K562 (cell line): ENCODE data around the gene MSL3. TPM values are rescaled to one million over a fixed set of nuclear protein-coding genes. Genes with fewer than 3 reads are reported as not detected.
A peak's percentile ranks its signal among the peaks of the same experiment; 100 is the strongest.

ENCODE experiments used
- ATAC-seq: fragments of 200-7000 bp; cut with Tn5 transposase; 3 replicates; pipeline ENCODE4 v1.9.1; 2020; ENCODE audit warnings: moderate library complexity
- BruUV-seq: library from RNA; stranded (reverse); fragments of 400-500 nt; replicated peaks from 2 replicates; lab custom pipeline; 2021; lab: Mats Ljungman, UMichigan
- CTCF ChIA-PET: fragments of 300-600 bp; formaldehyde crosslinking; extraction: SDS; loops from one replicate; lab custom pipeline; 2021; ENCODE audit warnings: low intra/inter-chr PET ratio; lab: Yijun Ruan, JAX
- POLR2A ChIA-PET: fragments of 300-600, 350-650 bp; sonication (Branson Sonifier 250); formaldehyde crosslinking; extraction: SDS; loops from one replicate; lab custom pipeline; 2021; ENCODE audit warnings: antibody characterized with exemption, inconsistent platforms; lab: Yijun Ruan, JAX
- DNase-seq, 4 experiments: peaks; one replicate each; pipeline versions ENCODE4 v3.0.0 to v3.0.0-alpha.2; 2011 to 2018; ENCODE audit warnings: low spot score in 3 of 4, mixed read lengths in 3 of 4; ENCODE audit errors: extremely low read depth in 1 of 4
- FAIRE-seq: peaks from 2 replicates; lab custom pipeline; 2011; peaks lifted over from hg19 to GRCh38; lab: Jason Lieb, UNC
- H2AFZ ChIP-seq: 2 replicates; pipeline ENCODE4 v1.6.0; 2011; ENCODE audit warnings: low read depth, low read length, control low read depth, inconsistent platforms
- H3K27ac ChIP-seq: fragments of 200-600 bp; 3 replicates; pipeline ENCODE4 v1.8.0; 2011; ENCODE audit warnings: low read depth, mild to moderate bottlenecking, control low read depth, inconsistent platforms, low read length, moderate library complexity, mixed read lengths; ENCODE audit errors: extremely low read depth
- H3K27me3 ChIP-seq, 2 experiments: fragments of 300-600 bp in 1 of 2; 2 replicates in 1 of 2; 3 replicates in 1 of 2; pipeline versions ENCODE4 v1.6.0 to v1.8.0; 2011; ENCODE audit warnings: inconsistent platforms in 2 of 2, low read length in 2 of 2, mild to moderate bottlenecking in 1 of 2, mixed read lengths in 1 of 2, moderate library complexity in 1 of 2; ENCODE audit not compliant: control insufficient read depth in 2 of 2, insufficient read depth in 2 of 2
- H3K36me3 ChIP-seq: fragments of 300-600 bp; 3 replicates; pipeline ENCODE4 v1.8.0; 2011; ENCODE audit warnings: mild to moderate bottlenecking, low read length, inconsistent platforms; ENCODE audit not compliant: control insufficient read depth, insufficient read depth
- H3K4me1 ChIP-seq, 2 experiments: fragments of 200-600 bp in 1 of 2; replicated peaks in 1 of 2; 2 replicates in 1 of 2; 3 replicates in 1 of 2; pipeline versions ENCODE4 v1.5.1 to v1.8.0; 2011; ENCODE audit warnings: inconsistent platforms in 2 of 2, low read length in 2 of 2, mild to moderate bottlenecking in 1 of 2, mixed read lengths in 1 of 2, moderate library complexity in 1 of 2; ENCODE audit not compliant: control insufficient read depth in 2 of 2, insufficient read depth in 2 of 2
- H3K4me2 ChIP-seq: 2 replicates; pipeline ENCODE4 v1.6.1; 2011; ENCODE audit warnings: low read length, control low read depth, inconsistent platforms, mixed read lengths; ENCODE audit not compliant: insufficient read depth
- H3K4me3 ChIP-seq: fragments of 200-600 bp; sonication (generic), shearing (Covaris generic); 2 replicates; pipeline ENCODE4 v1.5.1; 2016; ENCODE audit warnings: control low read depth, inconsistent platforms
- H3K79me2 ChIP-seq: fragments of 200-600 bp; 3 replicates; pipeline ENCODE4 v1.8.0; 2011; ENCODE audit warnings: low read length, inconsistent platforms; ENCODE audit not compliant: control insufficient read depth, insufficient read depth
- H3K9ac ChIP-seq, 2 experiments: 2 replicates each; pipeline versions ENCODE4 v1.6.0 to v1.6.1; 2011; ENCODE audit warnings: low read depth in 2 of 2, low read length in 2 of 2, control low read depth in 1 of 2, inconsistent platforms in 1 of 2, mild to moderate bottlenecking in 1 of 2, mixed read lengths in 1 of 2; ENCODE audit not compliant: insufficient read depth in 1 of 2
- H3K9me1 ChIP-seq: one replicate; pipeline ENCODE4 v1.6.0; 2011; ENCODE audit warnings: inconsistent platforms, mild to moderate bottlenecking, low read length, moderate library complexity; ENCODE audit not compliant: control insufficient read depth, insufficient read depth
- H3K9me3 ChIP-seq: replicated peaks from 2 replicates; pipeline ENCODE4 v1.5.1; 2011; ENCODE audit warnings: low read depth, low read length, inconsistent platforms; ENCODE audit not compliant: control insufficient read depth, insufficient read depth
- H4K20me1 ChIP-seq: replicated peaks from 2 replicates; pipeline ENCODE4 v1.6.1; 2011; ENCODE audit warnings: low read length, inconsistent platforms, mixed read lengths; ENCODE audit not compliant: control insufficient read depth, insufficient read depth
- ATF3 ChIP-seq, 2 experiments: fragments of 450-650 bp in 1 of 2; sonication (generic) in 1 of 2; formaldehyde crosslinking in 1 of 2; IDR thresholded peaks in 1 of 2; conservative IDR thresholded peaks in 1 of 2; 2 replicates each; pipeline versions ENCODE4 v1.6.1 to v1.8.1; 2016 to 2023; ENCODE audit warnings: mild to moderate bottlenecking in 2 of 2, moderate library complexity in 2 of 2, inconsistent platforms in 1 of 2, missing genetic modification reagents in 1 of 2
- ATF4 ChIP-seq: fragments of 450-650 bp; formaldehyde crosslinking; IDR thresholded peaks from 2 replicates; pipeline ENCODE4 v1.4.0; 2022; ENCODE audit warnings: mild to moderate bottlenecking, moderate library complexity
- CBX8 ChIP-seq: fragments of 200-600 bp; sonication (generic); IDR thresholded peaks from 2 replicates; pipeline ENCODE4 v1.6.1; 2012; ENCODE audit warnings: borderline replicate concordance, mixed run types, low read depth, mild to moderate bottlenecking, moderate library complexity, mixed read lengths, low read length, control low read depth, inconsistent platforms; ENCODE audit not compliant: poor library complexity, severe bottlenecking; ENCODE audit errors: extremely low read depth
- CEBPG ChIP-seq, 3 experiments: fragments of 200-800 bp in 1 of 3; sonication (Bioruptor generic) in 1 of 3; sonication (generic) in 1 of 3; formaldehyde crosslinking in 1 of 3; IDR thresholded peaks in 2 of 3; conservative IDR thresholded peaks in 1 of 3; 2 replicates each; pipeline versions ENCODE4 v1.6.1 to v1.8.0; 2016 to 2022; ENCODE audit warnings: missing compliant biosample characterization in 2 of 3, missing genetic modification characterization in 2 of 3, mild to moderate bottlenecking in 1 of 3, missing genetic modification reagents in 1 of 3
- CTBP1 ChIP-seq: fragments of 450-650 bp; IDR thresholded peaks from 2 replicates; pipeline ENCODE4 v1.6.1; 2016; ENCODE audit warnings: borderline replicate concordance
- ESRRB ChIP-seq: fragments of 250-450 bp; sonication (Bioruptor Pico); IDR thresholded peaks from 2 replicates; pipeline ENCODE4 v1.5.0; 2020; ENCODE audit warnings: mild to moderate bottlenecking, moderate library complexity, borderline replicate concordance
- ETV1 ChIP-seq: fragments of 450-650 bp; conservative IDR thresholded peaks from 2 replicates; pipeline ENCODE4 v1.6.1; 2016; ENCODE audit warnings: missing genetic modification characterization, control low read depth, low read depth, missing compliant biosample characterization
- HMGXB4 ChIP-seq: sonication (generic); formaldehyde crosslinking; IDR thresholded peaks from 2 replicates; pipeline ENCODE4 v1.8.1; 2023; ENCODE audit warnings: mild to moderate bottlenecking, missing genetic modification reagents
- L3MBTL2 ChIP-seq: fragments of 450-650 bp; IDR thresholded peaks from 2 replicates; pipeline ENCODE4 v1.6.1; 2016; ENCODE audit warnings: mild to moderate bottlenecking, moderate library complexity
- PHB ChIP-seq: fragments of 250-450 bp; sonication (Bioruptor Pico); IDR thresholded peaks from 2 replicates; pipeline ENCODE4 v1.5.0; 2021
- PHTF2 ChIP-seq: fragments of 250-450 bp; sonication (Bioruptor Pico); IDR thresholded peaks from 2 replicates; pipeline ENCODE4 v1.5.0; 2021; ENCODE audit warnings: mild to moderate bottlenecking
- PYGO2 ChIP-seq: fragments of 450-650 bp; IDR thresholded peaks from 2 replicates; pipeline ENCODE4 v1.6.1; 2016; ENCODE audit warnings: mild to moderate bottlenecking, missing genetic modification characterization, moderate library complexity, missing compliant biosample characterization
- RCOR1 ChIP-seq, 2 experiments: IDR thresholded peaks; 2 replicates each; pipeline ENCODE4 v1.6.1; 2012; ENCODE audit warnings: low read depth in 2 of 2, low read length in 2 of 2, borderline replicate concordance in 1 of 2, improper control_type of control experiment in 1 of 2
- SRSF7 ChIP-seq: fragments of 200-400 bp; formaldehyde crosslinking; optimal IDR thresholded peaks from 2 replicates; pipeline ENCODE3; 2017; ENCODE audit warnings: mild to moderate bottlenecking, low read depth, low read length
- TRIM24 ChIP-seq, 2 experiments: fragments of 450-650 bp; IDR thresholded peaks; 2 replicates each; pipeline ENCODE4 v1.6.1; 2016
- ZNF239 ChIP-seq: fragments of 250-450 bp; sonication (Bioruptor Pico); IDR thresholded peaks from 2 replicates; pipeline ENCODE4 v1.4.0; 2020; ENCODE audit warnings: mild to moderate bottlenecking
- ZNF431 ChIP-seq: sonication (generic); formaldehyde crosslinking; IDR thresholded peaks from 2 replicates; pipeline ENCODE4 v1.8.0; 2022; ENCODE audit warnings: mild to moderate bottlenecking, missing genetic modification reagents
- ZNF445 ChIP-seq: fragments of 250-450 bp; sonication (Bioruptor Pico); IDR thresholded peaks from 2 replicates; pipeline ENCODE4 v1.4.0; 2020; ENCODE audit warnings: low read depth, mild to moderate bottlenecking, moderate library complexity
- ZNF551 ChIP-seq: fragments of 250-450 bp; sonication (Bioruptor Pico); IDR thresholded peaks from 2 replicates; pipeline ENCODE4 v1.5.0; 2021; ENCODE audit warnings: mild to moderate bottlenecking, moderate library complexity
- WGBS: fragments of 100-300 bp; shearing (Covaris generic); methylation state at CpG from one replicate; pipeline ENCODE4 v1.1.6; 2016; ENCODE audit warnings: low coverage, mixed read lengths; ENCODE audit not compliant: insufficient coverage; ENCODE audit errors: missing lambda C conversion rate; 5-methylcytosine and 5-hydroxymethylcytosine counted together
- in situ Hi-C: fragments of 300-500 bp; cut with MboI; formaldehyde crosslinking; loops from 4 replicates; pipeline ENCODE4 v1.15.0; 2018; ENCODE audit warnings: inconsistent platforms, mixed read lengths
- intact Hi-C: fragments of 100-400 bp; cut with micrococcal nuclease; formaldehyde crosslinking; loops from 2 replicates; pipeline ENCODE4 v1.14.2; 2022
- polyA plus RNA-seq, 8 experiments: library from polyadenylated mRNA; depleted of rRNA in 4 of 8; stranded (reverse) in 5 of 8; unstranded in 3 of 8; fragments of >200 nt; fragmentation: Nextera tagmentation in 2 of 8; fragmentation: Illumina TruSeq in 1 of 8; extraction: Ambion mirVana in 2 of 8; extraction: Trizol in 1 of 8; gene quantifications; 2 replicates each; pipeline versions ENCODE4 v1.2.1 to v1.2.3, GENCODE V29; 2011 to 2014; ENCODE audit warnings: inconsistent platforms in 1 of 8, missing spikeins in 1 of 8
- total RNA-seq, 7 experiments: library from RNA; depleted of rRNA in 6 of 7; stranded (reverse); fragments of >200 nt in 6 of 7; fragmentation: Illumina TruSeq in 2 of 7; extraction: Trizol in 2 of 7; gene quantifications; 2 replicates each; pipeline versions ENCODE4 v1.2.1 to v1.2.3, GENCODE V29; 2011 to 2021; ENCODE audit warnings: low replicate concordance in 1 of 7

The MSL3 gene
- total and polyA plus RNA-seq, 9 of the 15 experiments (the other 6 are each of a cell fraction or from before 2014, with no cell fraction given): 21.3 to 39.9 (median 27.1) TPM

- H3K9ac ChIP-seq: no peak overlapping the region
- ATAC-seq (no peak), DNase-seq (no peak), FAIRE-seq (no peak)
- no peaks in the 10 kb centered on the region for H4K20me1 ChIP-seq
- intact Hi-C loops (no loop called here), in situ Hi-C loops (no loop called here)
- no peak overlapping the region for H3K27ac ChIP-seq
- POLR2A ChIA-PET: no interaction called here
- no peaks in the 10 kb centered on the region for H3K79me2 ChIP-seq
- H3K27me3 ChIP-seq: peaks cover 2 to 4% of the 10 kb centered on the region in 2 experiments; a peak in 1 of 5 replicates
- 37% methylated on average over 4 of the region's 5 CpGs for WGBS
- H3K36me3 ChIP-seq: no peaks in the 10 kb centered on the region
- no peaks in the 10 kb centered on the region for H3K9me3 ChIP-seq
- H2AFZ ChIP-seq: no peak overlapping the region
- H3K9me1 ChIP-seq: no peaks in the 10 kb centered on the region
- no peak overlapping the region for H3K4me3 ChIP-seq
- H3K4me1 ChIP-seq: no peaks in the 10 kb centered on the region
- BruUV-seq: no TSS peak
- CTCF ChIA-PET: no interaction called here
- H3K4me2 ChIP-seq: no peak overlapping the region
- TF ChIP-seq CBX8: no peak
- no peak for TF ChIP-seq RCOR1 (IDR thresholded peaks at IDR 0.05; ENCODE audit: borderline replicate concordance in 1 of 2, low read depth in 2 of 2, low read length in 2 of 2)
- no peak for TF ChIP-seq ZNF551 (CRISPR knock-in tag)
- TF ChIP-seq ATF4 (CRISPR knock-in tag): peak; percentile 46; the same call in 1 of the 2 replicates
- TF ChIP-seq PHB (CRISPR knock-in tag): no peak
- TF ChIP-seq ZNF239 (CRISPR knock-in tag): no peak
- peak; percentile 22; the same call in 1 of the 2 replicates for TF ChIP-seq CTBP1
- no peak for TF ChIP-seq PHTF2 (CRISPR knock-in tag)
- peak in 1 of 2 experiments; percentile 75; a peak in 1 of 4 replicates for TF ChIP-seq TRIM24 (IDR thresholded peaks at IDR 0.05)
- TF ChIP-seq ESRRB (CRISPR knock-in tag): no peak
- TF ChIP-seq ATF3 (IDR thresholded peaks at IDR 0.05): peak; percentile 50; the same call in 1 of the 2 replicates
- TF ChIP-seq ATF3 (CRISPR knock-in tag; conservative IDR thresholded peaks at IDR 0.05): no peak
- no peak for TF ChIP-seq SRSF7
- TF ChIP-seq ZNF445 (CRISPR knock-in tag): no peak
- no peak for TF ChIP-seq ZNF431 (CRISPR knock-in tag)
- TF ChIP-seq PYGO2: no peak
- TF ChIP-seq L3MBTL2: 0 out of 2 replicates have a peak, but pooled peaks have one; percentile 9
- TF ChIP-seq HMGXB4 (CRISPR knock-in tag): no peak
- TF ChIP-seq CEBPG (CRISPR knock-in tag; IDR thresholded peaks at IDR 0.05): peak; percentile 86
- TF ChIP-seq CEBPG (tag; conservative IDR thresholded peaks at IDR 0.05 in 1 of 2, IDR thresholded peaks at IDR 0.05 in 1 of 2): peak; percentile 68 to 91; a peak in 3 of 4 replicates
- TF ChIP-seq ETV1 (tag): no peak
Measured at GRCh38 chrX:11722304-11722703, 35.7 kb upstream of the MSL3 start.
